GM19468 (cell line): Measurements from ENCODE around the gene KIF20B.
A peak's percentile ranks its signal among the peaks of the same experiment; 100 is the strongest.

Experiments
- ATAC-seq: cut with Tn5 transposase; IDR thresholded peaks from one replicate; pipeline ENCODE4 v1.9.1; 2021; ENCODE audit warnings: mild to moderate bottlenecking, moderate library complexity, moderate number of reproducible peaks; ENCODE audit not compliant: unreplicated experiment; ENCODE audit errors: extremely low read depth

KIF20B gene

GRCh38 chr10:89701242-89702120 is at the start of gene KIF20B:
Gene KIF20B, plus strand, starts transcription at chr10:89701590. Its CDS starts 3,705 bp downstream, at chr10:89705295.
- peak; percentile 91 for ATAC-seq

GRCh38 chr10:89651916-89652573 is 49.3 kb upstream of the KIF20B start:
- ATAC-seq: no peak

DNA sequence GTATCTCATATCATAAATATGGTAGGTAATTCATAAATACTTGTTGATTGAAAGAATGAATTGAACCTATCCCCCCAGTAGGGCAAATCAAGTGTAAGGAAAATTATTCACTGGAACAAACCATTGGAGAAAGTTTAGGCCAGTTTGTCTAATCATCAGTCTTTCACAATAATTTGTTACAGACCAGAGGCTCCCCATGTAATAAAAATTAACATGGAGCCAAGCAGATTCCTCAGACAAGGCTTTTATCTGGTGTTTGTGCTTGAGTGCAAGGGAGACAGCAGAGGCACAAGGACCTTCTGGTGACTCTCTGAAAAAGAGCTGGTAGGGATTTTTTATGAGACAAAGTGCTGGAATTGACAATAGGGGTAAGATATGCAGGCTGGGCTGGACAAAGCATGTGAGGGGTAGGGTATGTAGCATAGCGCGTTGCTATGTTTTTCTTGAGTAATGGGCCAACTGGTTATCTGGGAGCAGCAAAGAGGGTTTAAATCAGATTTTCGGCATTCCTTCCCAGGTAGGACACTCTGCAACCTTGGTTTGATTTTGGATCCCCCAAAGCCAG is 48.5 kb upstream of the KIF20B start:
- ATAC-seq: no peak

DNA sequence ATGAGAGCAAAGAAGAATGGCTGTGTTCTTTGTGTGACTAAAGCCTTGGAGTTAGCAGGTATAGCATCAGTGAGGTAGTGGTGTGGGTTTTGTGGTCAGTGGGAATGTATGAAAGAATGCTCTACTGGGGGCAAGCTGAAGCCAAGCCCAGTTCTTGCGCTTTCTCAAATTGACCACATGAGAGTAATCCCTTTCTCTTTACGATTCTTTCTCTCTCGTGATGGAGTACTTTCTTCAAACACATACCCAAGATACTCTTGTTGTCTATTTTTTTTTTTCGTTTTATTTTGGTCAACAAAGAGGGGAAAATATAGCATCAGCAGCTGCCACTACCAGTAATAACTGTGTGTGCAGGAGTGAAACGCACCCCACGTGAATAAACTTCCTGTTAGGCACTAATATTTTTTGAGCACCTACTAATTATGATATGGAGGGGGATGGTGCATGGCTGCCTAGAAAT is 48.0 kb upstream of the KIF20B start:
- no peak for ATAC-seq

- no peak for ATAC-seq
Observed at GRCh38 chr10:89655722-89656121, 45.7 kb upstream of the KIF20B start.

DNA sequence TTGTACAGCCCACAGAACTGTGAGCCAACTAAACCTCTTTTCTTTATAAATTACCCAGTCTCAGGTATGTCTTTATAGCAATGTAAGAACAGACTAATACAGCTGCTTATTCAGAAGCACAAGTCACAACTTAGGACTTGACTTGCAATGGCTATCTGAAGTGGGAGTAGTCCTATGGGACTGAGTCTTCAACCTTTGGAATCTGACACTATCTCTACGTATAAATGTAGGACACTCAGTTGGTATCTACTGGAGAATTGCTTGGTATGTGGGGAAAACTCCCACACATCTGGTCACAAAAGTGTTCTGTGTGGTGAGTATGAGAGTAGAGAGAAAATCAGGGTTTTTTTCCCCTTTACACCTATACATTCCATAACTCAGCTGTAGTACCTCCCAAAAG is 44.1 kb upstream of the KIF20B start:
- no peak for ATAC-seq

DNA sequence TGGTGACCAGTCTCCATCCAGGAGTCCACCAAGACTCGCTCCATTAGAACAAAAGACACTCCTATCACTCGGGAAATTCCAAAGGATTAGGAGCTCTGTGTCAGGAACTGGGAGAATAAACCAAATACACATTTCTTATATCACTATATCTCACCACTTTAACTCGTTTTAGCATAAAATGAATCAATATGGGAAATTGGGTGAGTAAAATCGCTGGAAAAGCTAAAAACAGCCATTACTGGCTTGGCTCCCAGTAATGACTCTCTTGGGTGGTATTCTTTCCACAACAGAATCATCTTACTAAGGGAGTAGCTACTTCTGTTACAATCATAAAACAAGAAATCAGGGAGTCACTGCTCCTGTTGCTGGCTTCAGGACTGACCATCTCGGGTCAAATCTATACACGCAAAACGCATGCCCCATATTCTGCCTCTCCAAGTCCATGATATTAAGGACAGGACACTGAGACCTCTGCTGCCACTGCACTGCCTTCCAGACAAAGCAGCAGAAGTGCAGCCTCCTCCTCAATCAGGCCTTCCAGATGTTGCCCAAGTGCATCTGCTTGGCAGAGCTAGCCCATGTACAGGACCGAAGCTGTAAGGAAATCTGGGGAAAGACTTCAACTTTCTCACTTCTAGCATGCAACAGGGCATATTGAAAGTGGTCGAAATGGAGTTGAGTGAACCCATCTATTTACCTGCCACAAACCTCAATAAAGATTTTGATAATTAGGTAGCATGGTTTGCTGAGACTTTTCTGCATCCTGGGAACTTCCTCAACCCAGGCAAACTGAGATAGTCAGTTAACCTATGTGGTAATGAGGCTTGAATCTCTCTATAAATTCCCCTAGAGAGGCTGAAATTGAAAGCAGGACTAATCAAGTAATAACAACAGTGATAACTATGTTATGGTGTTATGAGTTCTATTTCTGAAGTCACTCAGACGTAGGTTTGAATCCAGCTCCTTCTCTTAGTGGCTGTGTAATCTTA is 42.0 kb upstream of the KIF20B start:
- no peak for ATAC-seq

GRCh38 chr10:89662596-89662995 is 38.8 kb upstream of the KIF20B start:
- ATAC-seq: no peak

DNA sequence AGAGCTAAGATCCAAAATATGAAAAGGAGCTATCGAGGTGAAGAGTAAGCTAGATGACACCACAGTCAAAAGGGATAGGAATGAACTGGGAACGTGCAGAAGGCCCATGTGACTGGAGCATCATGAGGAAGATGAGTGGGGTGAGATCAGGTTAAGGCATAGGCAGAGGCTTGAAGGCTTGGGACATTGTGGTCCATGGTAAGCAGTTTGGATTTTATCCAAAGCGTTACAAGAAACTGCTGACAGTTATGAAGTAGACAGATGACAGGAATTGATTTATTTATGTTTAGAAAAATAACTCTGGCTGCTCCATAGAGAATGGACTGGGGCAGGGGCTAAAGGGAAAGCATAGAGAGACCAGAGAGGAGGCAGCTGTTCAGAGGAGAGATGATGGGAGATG is 38.2 kb upstream of the KIF20B start:
- ATAC-seq: no peak

- ATAC-seq: no peak
Observed at GRCh38 chr10:89664203-89664602, 37.2 kb upstream of the KIF20B start.

DNA sequence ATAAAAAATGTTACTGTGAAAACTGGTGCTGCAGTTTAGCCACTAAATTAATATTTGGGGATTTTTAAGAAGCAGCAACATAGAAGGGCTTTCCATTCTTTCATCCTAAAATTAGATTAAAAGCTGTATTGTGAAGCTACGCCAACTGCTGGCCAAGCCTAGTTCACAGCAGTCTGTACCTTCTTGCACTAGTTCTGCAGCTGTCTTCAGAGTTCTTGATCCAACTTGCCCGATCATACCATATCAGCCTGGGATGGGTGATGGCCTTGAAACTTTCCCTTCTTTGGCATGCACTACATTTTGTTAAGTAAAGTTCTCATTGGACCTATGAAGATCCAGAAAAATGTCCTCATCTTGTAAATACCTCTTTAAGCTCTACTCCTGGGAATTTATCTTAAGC is 36.1 kb upstream of the KIF20B start:
- ATAC-seq: no peak

DNA sequence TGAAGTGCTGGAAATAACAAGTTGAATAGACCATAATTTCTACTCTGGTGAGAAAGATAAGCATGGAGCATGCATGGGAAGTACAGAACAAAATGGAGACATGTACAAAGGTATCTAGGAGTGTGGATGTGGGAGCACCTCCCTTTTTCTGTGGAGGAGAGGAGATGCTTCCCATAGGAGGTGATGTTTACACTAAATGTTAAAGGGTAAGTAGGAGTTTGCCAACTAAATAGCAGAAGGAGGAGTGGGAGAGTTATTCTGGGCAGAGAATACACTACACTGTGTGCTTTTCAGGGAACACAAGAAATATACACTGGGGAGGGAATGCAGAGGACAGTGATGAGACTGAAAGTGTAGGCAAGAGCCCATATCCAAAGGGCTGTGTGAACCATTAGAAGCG is 35.3 kb upstream of the KIF20B start:
- ATAC-seq: no peak

- ATAC-seq: no peak
Observed at GRCh38 chr10:89668386-89669071, 32.9 kb upstream of the KIF20B start.

DNA sequence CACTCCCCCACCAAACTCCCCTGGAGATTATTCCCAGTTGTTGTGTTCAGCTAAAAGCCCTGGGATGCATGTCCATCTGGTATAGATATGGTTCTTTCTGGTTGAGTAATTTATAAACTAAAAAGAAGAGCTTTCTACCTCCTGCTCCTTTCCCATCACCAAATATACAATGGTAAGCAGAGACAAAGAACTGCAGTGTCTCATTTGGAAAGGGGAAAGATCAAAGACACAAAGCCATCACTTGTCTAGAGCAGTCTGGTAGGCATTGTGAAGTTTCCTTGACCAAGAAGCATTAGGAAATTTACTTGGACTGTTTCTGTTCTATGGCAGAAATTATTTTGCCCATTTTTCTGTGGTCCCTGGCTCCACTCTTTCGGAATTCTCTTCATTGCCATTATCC is 31.4 kb upstream of the KIF20B start:
- no peak for ATAC-seq

- no peak for ATAC-seq
Observed at GRCh38 chr10:89670926-89671325, 30.5 kb upstream of the KIF20B start.

DNA sequence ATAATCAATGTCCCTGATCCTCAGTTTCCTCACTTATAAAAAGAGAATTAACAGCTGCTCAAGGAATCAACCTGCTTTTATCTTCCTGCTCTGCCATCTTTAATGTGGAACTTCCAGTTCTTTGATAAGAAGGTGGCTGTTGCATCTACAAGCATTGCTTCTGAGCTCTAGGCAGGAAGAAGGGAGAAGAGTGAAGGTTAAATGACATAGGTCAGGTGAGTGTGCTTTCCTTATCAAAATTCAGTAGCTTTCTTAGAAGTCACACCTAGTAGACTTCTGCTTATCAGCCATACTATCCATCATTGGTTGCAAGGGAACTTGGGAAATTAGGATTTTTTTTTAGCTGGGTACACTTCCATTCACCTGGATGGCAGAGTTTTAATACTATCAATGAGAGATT is 24.0 kb upstream of the KIF20B start:
- ATAC-seq: no peak

GRCh38 chr10:89679986-89680385 is 21.4 kb upstream of the KIF20B start:
- no peak for ATAC-seq

DNA sequence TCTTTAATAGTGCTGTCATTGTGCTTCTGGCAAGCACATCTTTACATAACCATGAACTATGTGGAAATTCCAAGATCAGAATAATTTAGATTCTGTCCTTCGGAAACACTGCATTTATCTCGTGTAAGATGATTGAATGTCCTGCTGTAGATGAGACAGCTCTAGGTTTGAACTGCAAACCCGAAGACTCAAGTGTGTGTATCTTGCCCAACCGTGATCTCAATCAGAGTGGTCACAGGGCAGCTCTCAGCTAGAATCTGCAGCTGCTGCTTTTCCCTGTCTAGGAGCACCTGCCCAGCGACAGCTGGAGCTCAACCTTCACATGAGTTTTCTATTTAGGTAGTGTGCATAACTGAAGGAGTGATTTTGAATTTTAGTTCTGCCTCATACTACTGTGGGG is 17.5 kb upstream of the KIF20B start:
- ATAC-seq: no peak

GRCh38 chr10:89684604-89685003 is 16.8 kb upstream of the KIF20B start:
- ATAC-seq: no peak
